Skeletal muscle satellite cell (primary cell): Measurements from ENCODE around the gene ZNF700. TPM values are rescaled to one million over a fixed set of nuclear protein-coding genes. Genes with fewer than 3 reads are reported as not detected.
"Not testable (repeated sequence)": the region's sequence is repeated elsewhere in the genome, so short reads cannot be mapped to it uniquely, and the experiment has no call there.

Source experiments
- H3K27me3 ChIP-seq: 2 replicates; pipeline ENCODE4 v1.7.0; 2013; ENCODE audit warnings: low read length; ENCODE audit not compliant: control insufficient read depth, insufficient read depth
- H3K36me3 ChIP-seq: 2 replicates; pipeline ENCODE4 v1.7.0; 2013; ENCODE audit warnings: mild to moderate bottlenecking, control low read depth, low read length; ENCODE audit not compliant: insufficient read depth
- H3K4me1 ChIP-seq: 2 replicates; pipeline ENCODE4 v1.7.0; 2013; ENCODE audit warnings: low read length; ENCODE audit not compliant: control insufficient read depth, insufficient read depth
- H3K4me2 ChIP-seq: 2 replicates; pipeline ENCODE4 v1.7.0; 2013; ENCODE audit warnings: mild to moderate bottlenecking, low read length
- H3K4me3 ChIP-seq: 2 replicates; pipeline ENCODE4 v1.7.0; 2013; ENCODE audit warnings: low read length
- H3K9ac ChIP-seq: 2 replicates; pipeline ENCODE4 v1.7.0; 2013; ENCODE audit warnings: mild to moderate bottlenecking, low read depth, low read length, moderate library complexity
- H3K9me3 ChIP-seq: replicated peaks from 2 replicates; pipeline ENCODE4 v1.7.0; 2013; ENCODE audit warnings: mild to moderate bottlenecking, control low read depth, low read length
- total RNA-seq: library from RNA; depleted of rRNA; stranded (reverse); fragments of >200 nt; gene quantifications from 2 replicates; pipeline ENCODE4 v1.2.3, GENCODE V29; 2012; rRNA removed

The ZNF700 gene
- 7.1 and 7.9 TPM in 2 replicates for total RNA-seq

- no peaks in the 10 kb centered on the region for H3K27me3 ChIP-seq
- H3K9me3 ChIP-seq: no peaks in the 10 kb centered on the region
- H3K36me3 ChIP-seq: no peaks in the 10 kb centered on the region
- H3K4me2 ChIP-seq: peak within 1 kb of the TSS; percentile 100
- peak within 1 kb of the TSS; percentile 99 for H3K4me3 ChIP-seq
- peak within 1 kb of the TSS; percentile 96 for H3K9ac ChIP-seq
- H3K4me1 ChIP-seq: peaks cover 8% of the 10 kb centered on the region
These were observed at the start of gene ZNF700 for GRCh38 chr19:11924886-11925650. ZNF700 (plus strand) TSS chr19:11925107; CDS start chr19:11925211, 104 bp downstream.

GRCh38 chr19:11879687-11880266 is 45.1 kb upstream of the ZNF700 start:
- H3K27me3 ChIP-seq: peaks cover 11% of the 10 kb centered on the region
- not testable (repeated sequence) for H3K4me3 ChIP-seq, H3K9ac ChIP-seq, H3K4me2 ChIP-seq, H3K36me3 ChIP-seq, H3K9me3 ChIP-seq, H3K4me1 ChIP-seq

GRCh38 chr19:11880598-11880997 is 44.3 kb upstream of the ZNF700 start:
- Histone ChIP-seq H3K36me3 (no peaks in the 10 kb centered on the region), H3K4me3 (no peak overlapping the region), H3K9ac (no peak overlapping the region), H3K4me1 (no peaks in the 10 kb centered on the region), H3K9me3 (no peaks in the 10 kb centered on the region), H3K27me3 (peaks cover 11% of the 10 kb centered on the region), H3K4me2 (no peak overlapping the region)

DNA sequence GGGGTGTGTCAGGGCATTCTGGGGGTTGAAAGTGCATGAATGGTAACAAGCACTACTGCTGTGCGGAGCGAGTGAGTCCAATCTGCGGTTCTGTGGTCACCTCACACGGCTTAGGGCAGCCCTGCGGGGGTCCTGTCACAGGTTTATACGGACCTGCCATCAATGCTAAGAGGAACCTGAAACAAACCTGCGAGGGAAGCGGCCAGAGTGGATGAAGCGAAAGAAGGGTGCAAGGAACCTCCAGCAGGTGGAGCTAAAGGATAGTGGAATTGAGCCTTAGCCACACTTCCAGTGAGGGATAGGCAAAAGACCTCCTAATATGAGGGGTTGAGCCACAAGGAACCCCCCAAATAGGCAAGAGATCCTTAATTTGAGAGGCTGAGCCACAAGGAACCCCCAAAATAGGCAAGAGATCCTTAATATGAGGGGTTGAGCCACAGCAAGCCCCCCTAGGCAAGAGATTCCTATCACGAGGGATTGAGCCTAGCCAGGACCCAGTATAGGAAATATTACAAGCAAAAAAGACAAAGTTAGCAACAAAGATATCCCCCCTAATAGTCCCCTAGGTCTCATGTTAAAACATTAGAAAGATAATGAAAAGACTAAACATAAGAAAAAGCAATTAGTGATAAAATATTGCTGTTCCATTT is 43.6 kb upstream of the ZNF700 start:
- Histone ChIP-seq H3K27me3 (peaks cover 11% of the 10 kb centered on the region), H3K4me3 (no peak overlapping the region), H3K4me2 (peak overlapping the region; percentile 58), H3K36me3 (no peaks in the 10 kb centered on the region), H3K9ac (no peak overlapping the region), H3K4me1 (no peaks in the 10 kb centered on the region), H3K9me3 (no peaks in the 10 kb centered on the region)

- Histone ChIP-seq H3K4me3 (no peak overlapping the region), H3K27me3 (peaks cover 11% of the 10 kb centered on the region), H3K9me3 (no peaks in the 10 kb centered on the region), H3K36me3 (no peaks in the 10 kb centered on the region), H3K4me1 (peaks cover 3% of the 10 kb centered on the region), H3K4me2 (no peak overlapping the region), H3K9ac (no peak overlapping the region)
These were observed 42.3 kb upstream of the ZNF700 start for GRCh38 chr19:11882606-11883005.

DNA sequence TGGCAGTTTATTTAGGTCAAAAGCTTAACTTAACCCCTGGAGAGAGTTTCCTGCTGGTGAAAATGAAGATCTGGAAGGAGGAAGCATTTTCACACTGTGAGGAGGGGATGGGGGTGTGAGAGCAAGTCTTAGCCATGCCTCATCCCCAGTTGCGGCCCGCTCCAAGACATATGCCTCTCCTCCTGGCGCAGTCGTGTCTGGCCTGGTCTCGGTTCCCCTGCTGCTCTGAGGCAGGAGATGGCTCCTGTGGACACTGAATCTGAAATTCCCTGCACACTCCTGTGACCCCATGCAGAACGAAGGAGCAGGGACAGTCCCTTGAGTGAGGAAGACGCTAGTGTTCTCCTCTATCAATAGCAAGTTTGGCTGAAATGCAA is 37.7 kb upstream of the ZNF700 start:
- Histone ChIP-seq H3K36me3 (no peaks in the 10 kb centered on the region), H3K9ac (no peak overlapping the region), H3K9me3 (no peaks in the 10 kb centered on the region), H3K4me3 (peak overlapping the region; percentile 94), H3K4me2 (peak overlapping the region; percentile 92), H3K27me3 (peaks cover 5% of the 10 kb centered on the region), H3K4me1 (peaks cover 7% of the 10 kb centered on the region)

DNA sequence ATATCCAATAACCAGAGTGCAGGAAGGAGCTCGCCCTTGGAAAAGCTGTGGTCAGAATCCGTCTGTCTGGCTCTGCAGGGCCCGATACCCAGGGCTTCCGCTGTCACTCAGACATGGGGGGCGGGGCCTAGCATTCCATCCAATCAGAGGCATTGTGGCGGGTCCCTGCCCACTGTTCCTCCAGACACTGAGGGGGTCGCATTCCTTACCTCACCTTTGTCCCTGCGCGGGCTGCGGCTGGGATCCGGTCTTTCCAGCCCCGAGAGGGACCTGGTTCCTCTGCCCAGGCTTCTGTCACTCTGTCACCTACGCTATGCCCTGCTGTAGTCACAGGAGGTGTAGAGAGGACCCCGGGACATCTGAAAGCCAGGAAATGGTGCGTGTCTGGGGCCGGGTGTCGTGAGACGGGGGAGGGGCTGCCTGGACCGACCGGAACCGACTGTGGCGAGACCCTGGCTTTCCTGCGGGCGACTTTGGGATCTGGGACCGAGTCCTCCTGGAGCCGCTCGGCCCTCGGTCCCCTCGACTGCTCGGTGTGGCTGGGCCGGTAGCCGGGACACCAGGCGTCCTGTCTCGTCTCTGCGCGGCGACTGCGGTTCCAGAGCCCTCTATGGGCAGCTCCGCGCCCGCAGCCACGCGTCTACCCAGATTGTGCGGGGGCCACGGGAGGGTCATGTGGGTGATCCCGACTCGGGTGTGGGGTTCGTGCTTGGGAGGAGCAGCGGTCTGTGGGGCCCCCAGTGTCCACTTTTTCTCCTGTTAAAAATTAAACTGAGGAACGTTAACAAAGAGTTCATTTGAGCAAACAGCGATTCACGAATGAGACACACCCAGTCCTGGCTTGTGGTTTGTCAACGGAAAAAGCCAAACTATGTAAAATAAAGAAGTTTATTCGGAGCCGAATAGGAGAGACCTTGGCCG is 37.0 kb upstream of the ZNF700 start, which contains the start of gene ZNF69:
Gene ZNF69 (plus strand): TSS at position 172 of the 921 bp plus-strand sequence. CDS start 142 bp downstream, at position 314.
- no peaks in the 10 kb centered on the region for H3K36me3 ChIP-seq
- H3K9me3 ChIP-seq: no peaks in the 10 kb centered on the region
- H3K4me3 ChIP-seq: peak within 1 kb of the TSS; percentile 94
- peaks cover 7% of the 10 kb centered on the region for H3K4me1 ChIP-seq
- peak within 1 kb of the TSS; percentile 72 for H3K9ac ChIP-seq
- peaks cover 4% of the 10 kb centered on the region for H3K27me3 ChIP-seq
- H3K4me2 ChIP-seq: peak within 1 kb of the TSS; percentile 92

- not testable (repeated sequence) for H3K4me3 ChIP-seq, H3K4me2 ChIP-seq, H3K27me3 ChIP-seq, H3K36me3 ChIP-seq, H3K9ac ChIP-seq, H3K4me1 ChIP-seq, H3K9me3 ChIP-seq
These were observed 35.0 kb upstream of the ZNF700 start for GRCh38 chr19:11889901-11890300.

GRCh38 chr19:11890634-11891033 is 34.3 kb upstream of the ZNF700 start:
- Histone ChIP-seq H3K4me2 (no peak overlapping the region), H3K4me1 (peaks cover 7% of the 10 kb centered on the region), H3K27me3 (no peaks in the 10 kb centered on the region), H3K4me3 (no peak overlapping the region), H3K9me3 (no peaks in the 10 kb centered on the region), H3K9ac (no peak overlapping the region), H3K36me3 (peaks cover 4% of the 10 kb centered on the region)

GRCh38 chr19:11894851-11895250 is 30.1 kb upstream of the ZNF700 start:
- no peaks in the 10 kb centered on the region for H3K9me3 ChIP-seq
- H3K4me1 ChIP-seq: no peaks in the 10 kb centered on the region
- H3K4me2 ChIP-seq: no peak overlapping the region
- no peak overlapping the region for H3K4me3 ChIP-seq
- H3K9ac ChIP-seq: no peak overlapping the region
- H3K36me3 ChIP-seq: peaks cover 4% of the 10 kb centered on the region
- H3K27me3 ChIP-seq: no peaks in the 10 kb centered on the region

DNA sequence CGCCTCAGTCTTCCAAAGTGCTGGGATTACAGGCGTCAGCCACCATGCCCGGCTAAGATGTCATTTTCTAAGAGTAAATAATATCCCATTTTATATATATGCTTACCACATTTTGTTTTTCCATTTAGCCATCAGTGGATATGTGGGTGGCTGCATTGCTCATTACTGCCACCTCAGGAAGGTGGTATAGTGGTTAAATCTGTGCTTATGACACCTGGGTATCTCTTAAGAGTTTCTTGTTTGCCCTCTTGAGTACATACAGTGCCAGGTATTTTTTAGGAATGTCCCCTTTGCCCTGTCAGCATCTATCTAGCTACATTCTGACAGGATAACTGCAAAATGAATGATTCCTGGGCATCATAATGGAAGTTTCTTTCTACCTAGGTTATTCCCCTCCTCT is 22.7 kb upstream of the ZNF700 start:
- H3K9ac ChIP-seq: no peak overlapping the region
- no peak overlapping the region for H3K4me3 ChIP-seq
- H3K36me3 ChIP-seq: peaks cover 27% of the 10 kb centered on the region
- peaks cover 21% of the 10 kb centered on the region for H3K9me3 ChIP-seq
- no peak overlapping the region for H3K4me2 ChIP-seq
- no peaks in the 10 kb centered on the region for H3K27me3 ChIP-seq
- H3K4me1 ChIP-seq: no peaks in the 10 kb centered on the region
